ENCODE data around the gene FBXO41.

The FBXO41 gene

GRCh38 chr2:73281244-73281643 lies 3.0 kb downstream of the FBXO41 start:
- no peaks in the 10 kb centered on the region for H3K9me3 Mint-ChIP-seq
- H3K36me3 Mint-ChIP-seq (ENCODE audit: low read depth) = peaks cover 12% of the 10 kb centered on the region
- H3K27ac Mint-ChIP-seq = no peak overlapping the region
- H3K4me3 Mint-ChIP-seq = no peak overlapping the region
- peaks cover 49% of the 10 kb centered on the region for H3K4me1 Mint-ChIP-seq (ENCODE audit: low read depth)
- intact Hi-C loops (cut with micrococcal nuclease) = loop anchor here (10.0 kb wide), 1 partner anchor 396 kb away; the partner anchor contains the start of gene SPR
- H3K27me3 Mint-ChIP-seq = no peaks in the 10 kb centered on the region

- intact Hi-C loops (cut with micrococcal nuclease) = loop anchor here (10.0 kb wide), 1 partner anchor 395 kb away; the partner anchor contains the start of gene SPR
- no peak overlapping the region for H3K27ac Mint-ChIP-seq
- H3K4me3 Mint-ChIP-seq = no peak overlapping the region
- H3K36me3 Mint-ChIP-seq (ENCODE audit: low read depth) = peaks cover 14% of the 10 kb centered on the region
- no peaks in the 10 kb centered on the region for H3K27me3 Mint-ChIP-seq
- H3K9me3 Mint-ChIP-seq = no peaks in the 10 kb centered on the region
- H3K4me1 Mint-ChIP-seq (ENCODE audit: low read depth) = peaks cover 35% of the 10 kb centered on the region
Measured at GRCh38 chr2:73279852-73280251, 4.4 kb downstream of the FBXO41 start.

GRCh38 chr2:73272270-73272669 lies 12.0 kb downstream of the FBXO41 start:
- Mint-ChIP-seq H3K27ac (no peak overlapping the region), H3K9me3 (no peaks in the 10 kb centered on the region), H3K36me3 (ENCODE audit: low read depth) (peaks cover 27% of the 10 kb centered on the region), H3K4me1 (ENCODE audit: low read depth) (peaks cover 7% of the 10 kb centered on the region), H3K27me3 (peaks cover 21% of the 10 kb centered on the region), H3K4me3 (no peak overlapping the region)
- intact Hi-C loops (cut with micrococcal nuclease) = no loop called here

GRCh38 chr2:73269686-73270465 lies 14.4 kb downstream of the FBXO41 start:
- intact Hi-C loops (cut with micrococcal nuclease) = no loop called here
- H3K4me3 Mint-ChIP-seq = no peak overlapping the region
- peaks cover 42% of the 10 kb centered on the region for H3K36me3 Mint-ChIP-seq (ENCODE audit: low read depth)
- peaks cover 21% of the 10 kb centered on the region for H3K27me3 Mint-ChIP-seq
- H3K27ac Mint-ChIP-seq = no peak overlapping the region
- H3K4me1 Mint-ChIP-seq (ENCODE audit: low read depth) = peaks cover 7% of the 10 kb centered on the region
- H3K9me3 Mint-ChIP-seq = no peaks in the 10 kb centered on the region

GRCh38 chr2:73268830-73269685 lies 15.2 kb downstream of the FBXO41 start:
- Mint-ChIP-seq H3K4me1 (ENCODE audit: low read depth) (peaks cover 7% of the 10 kb centered on the region), H3K9me3 (no peaks in the 10 kb centered on the region), H3K27ac (no peak overlapping the region), H3K36me3 (ENCODE audit: low read depth) (peaks cover 50% of the 10 kb centered on the region), H3K27me3 (peaks cover 21% of the 10 kb centered on the region), H3K4me3 (no peak overlapping the region)
- intact Hi-C loops (cut with micrococcal nuclease) = no loop called here

- no peaks in the 10 kb centered on the region for H3K9me3 Mint-ChIP-seq
- H3K36me3 Mint-ChIP-seq (ENCODE audit: low read depth) = peaks cover 56% of the 10 kb centered on the region
- intact Hi-C loops (cut with micrococcal nuclease) = no loop called here
- H3K27me3 Mint-ChIP-seq = peaks cover 21% of the 10 kb centered on the region
- H3K4me3 Mint-ChIP-seq = no peak overlapping the region
- peaks cover 7% of the 10 kb centered on the region for H3K4me1 Mint-ChIP-seq (ENCODE audit: low read depth)
- no peak overlapping the region for H3K27ac Mint-ChIP-seq
Measured at GRCh38 chr2:73268366-73268829, 15.9 kb downstream of the FBXO41 start.

GRCh38 chr2:73267008-73267407 lies 17.3 kb downstream of the FBXO41 start:
- H3K36me3 Mint-ChIP-seq (ENCODE audit: low read depth) = peaks cover 63% of the 10 kb centered on the region
- H3K9me3 Mint-ChIP-seq = no peaks in the 10 kb centered on the region
- intact Hi-C loops (cut with micrococcal nuclease) = no loop called here
- H3K4me1 Mint-ChIP-seq (ENCODE audit: low read depth) = peaks cover 7% of the 10 kb centered on the region
- no peak overlapping the region for H3K27ac Mint-ChIP-seq
- peaks cover 21% of the 10 kb centered on the region for H3K27me3 Mint-ChIP-seq
- H3K4me3 Mint-ChIP-seq = no peak overlapping the region

GRCh38 chr2:73266061-73266901 lies 18.0 kb downstream of the FBXO41 start:
- Mint-ChIP-seq H3K9me3 (no peaks in the 10 kb centered on the region), H3K4me1 (ENCODE audit: low read depth) (peaks cover 7% of the 10 kb centered on the region), H3K4me3 (no peak overlapping the region), H3K27me3 (peaks cover 21% of the 10 kb centered on the region), H3K36me3 (ENCODE audit: low read depth) (peaks cover 70% of the 10 kb centered on the region), H3K27ac (no peak overlapping the region)
- intact Hi-C loops (cut with micrococcal nuclease) = no loop called here

GRCh38 chr2:73265298-73266060 lies 18.8 kb downstream of the FBXO41 start:
- Mint-ChIP-seq H3K9me3 (no peaks in the 10 kb centered on the region), H3K27ac (no peak overlapping the region), H3K4me1 (ENCODE audit: low read depth) (peaks cover under 1% of the 10 kb centered on the region), H3K27me3 (peaks cover 13% of the 10 kb centered on the region), H3K36me3 (ENCODE audit: low read depth) (peaks cover 72% of the 10 kb centered on the region), H3K4me3 (no peak overlapping the region)
- intact Hi-C loops (cut with micrococcal nuclease) = no loop called here

- H3K27me3 Mint-ChIP-seq = peaks cover 9% of the 10 kb centered on the region
- H3K27ac Mint-ChIP-seq = no peak overlapping the region
- H3K36me3 Mint-ChIP-seq (ENCODE audit: low read depth) = peaks cover 78% of the 10 kb centered on the region
- H3K4me3 Mint-ChIP-seq = no peak overlapping the region
- H3K4me1 Mint-ChIP-seq (ENCODE audit: low read depth) = no peaks in the 10 kb centered on the region
- H3K9me3 Mint-ChIP-seq = no peaks in the 10 kb centered on the region
- intact Hi-C loops (cut with micrococcal nuclease) = no loop called here
Measured at GRCh38 chr2:73264783-73265182, 19.5 kb downstream of the FBXO41 start.

GRCh38 chr2:73264332-73264606 lies 20.0 kb downstream of the FBXO41 start:
- no peak overlapping the region for H3K27ac Mint-ChIP-seq
- H3K4me3 Mint-ChIP-seq = no peak overlapping the region
- peaks cover 83% of the 10 kb centered on the region for H3K36me3 Mint-ChIP-seq (ENCODE audit: low read depth)
- H3K4me1 Mint-ChIP-seq (ENCODE audit: low read depth) = no peaks in the 10 kb centered on the region
- peaks cover 6% of the 10 kb centered on the region for H3K27me3 Mint-ChIP-seq
- intact Hi-C loops (cut with micrococcal nuclease) = no loop called here
- H3K9me3 Mint-ChIP-seq = no peaks in the 10 kb centered on the region

- Mint-ChIP-seq H3K27ac (no peak overlapping the region), H3K27me3 (peaks cover 3% of the 10 kb centered on the region), H3K9me3 (no peaks in the 10 kb centered on the region), H3K36me3 (ENCODE audit: low read depth) (peaks cover 85% of the 10 kb centered on the region), H3K4me3 (no peak overlapping the region), H3K4me1 (ENCODE audit: low read depth) (no peaks in the 10 kb centered on the region)
- intact Hi-C loops (cut with micrococcal nuclease) = no loop called here
Measured at GRCh38 chr2:73263540-73264331, 20.5 kb downstream of the FBXO41 start.
